GM21515 (cell line): ENCODE measurements around the gene SREBF2.
"Not testable (repeated sequence)": the region's sequence is repeated elsewhere in the genome, so short reads cannot be mapped to it uniquely, and the experiment has no call there.

Experiments used
- ATAC-seq: cut with Tn5 transposase; IDR thresholded peaks from one replicate; pipeline ENCODE4 v1.9.1; 2021; ENCODE audit not compliant: unreplicated experiment

Gene SREBF2

GRCh38 chr22:41940832-41941765 lies 108.2 kb downstream of the SREBF2 start:
- ATAC-seq = peak; percentile 43

GRCh38 chr22:41943661-41944209 lies 110.8 kb downstream of the SREBF2 start:
- ATAC-seq = no peak

- ATAC-seq = peak; percentile 77
Observed at GRCh38 chr22:41946629-41947423, 113.9 kb downstream of the SREBF2 start, which contains the start of gene CENPM. CENPM (minus strand) TSS chr22:41947152; CDS start chr22:41947076, 76 bp downstream.

GRCh38 chr22:41947424-41948080 lies 114.6 kb downstream of the SREBF2 start:
- no peak for ATAC-seq

- no peak for ATAC-seq
Observed at GRCh38 chr22:41948142-41948541, 115.2 kb downstream of the SREBF2 start.

- not testable (repeated sequence) for ATAC-seq
Observed at GRCh38 chr22:41948928-41949296, 116.0 kb downstream of the SREBF2 start.

GRCh38 chr22:41949297-41949965 lies 116.5 kb downstream of the SREBF2 start:
- ATAC-seq = no peak

- no peak for ATAC-seq
Observed at GRCh38 chr22:41951898-41952474, 119.1 kb downstream of the SREBF2 start, which contains the start of gene SMIM45. SMIM45 (plus strand) TSS chr22:41952150.

- ATAC-seq = no peak
Observed at GRCh38 chr22:41952713-41953112, 119.8 kb downstream of the SREBF2 start.
